ENCODE measurements around the gene IL19.

IL19 gene

GRCh38 chr1:206832352-206832880, 61.8 kb downstream of the IL19 start:
- TF ChIP-seq TAF1 (IDR thresholded peaks at IDR 0.05; ENCODE audit: low read depth, low read length), result no peak
- no peak for TF ChIP-seq POLR2AphosphoS5 (IDR thresholded peaks at IDR 0.05; ENCODE audit: low read depth, low read length)
- TF ChIP-seq POU2F2 (IDR thresholded peaks at IDR 0.05; ENCODE audit: low read depth, low read length), result no peak
- TF ChIP-seq POLR2A (IDR thresholded peaks at IDR 0.05; ENCODE audit: low read depth, low read length), result no peak
- no peak for TF ChIP-seq PAX5 (IDR thresholded peaks at IDR 0.05; ENCODE audit: insufficient read depth, low read length, severe bottlenecking)
- no peak for TF ChIP-seq SPI1 (IDR thresholded peaks at IDR 0.05; ENCODE audit: low read depth, low read length)
- no peak for FAIRE-seq
- DNase-seq (ENCODE audit: insufficient read length, low spot score), result no peak

- TF ChIP-seq POU2F2 (IDR thresholded peaks at IDR 0.05; ENCODE audit: low read depth, low read length) (no peak), PAX5 (IDR thresholded peaks at IDR 0.05; ENCODE audit: insufficient read depth, low read length, severe bottlenecking) (no peak), POLR2AphosphoS5 (IDR thresholded peaks at IDR 0.05; ENCODE audit: low read depth, low read length) (no peak)
- DNase-seq (ENCODE audit: insufficient read length, low spot score), result no peak
- FAIRE-seq, result no peak
Measured at GRCh38 chr1:206833106-206833680, 62.6 kb downstream of the IL19 start.

GRCh38 chr1:206833801-206834200, 63.2 kb downstream of the IL19 start:
- DNase-seq (ENCODE audit: insufficient read length, low spot score), result no peak
- TF ChIP-seq PAX5 (IDR thresholded peaks at IDR 0.05; ENCODE audit: insufficient read depth, low read length, severe bottlenecking) (no peak), POU2F2 (IDR thresholded peaks at IDR 0.05; ENCODE audit: low read depth, low read length) (no peak)
- no peak for FAIRE-seq

- FAIRE-seq, result no peak
- no peak for DNase-seq (ENCODE audit: insufficient read length, low spot score)
- TF ChIP-seq SPI1 (IDR thresholded peaks at IDR 0.05; ENCODE audit: low read depth, low read length) (no peak), TAF1 (IDR thresholded peaks at IDR 0.05; ENCODE audit: low read depth, low read length) (no peak), POU2F2 (IDR thresholded peaks at IDR 0.05; ENCODE audit: low read depth, low read length) (no peak), POLR2AphosphoS5 (IDR thresholded peaks at IDR 0.05; ENCODE audit: low read depth, low read length) (no peak), PAX5 (IDR thresholded peaks at IDR 0.05; ENCODE audit: insufficient read depth, low read length, severe bottlenecking) (no peak), POLR2A (IDR thresholded peaks at IDR 0.05; ENCODE audit: low read depth, low read length) (no peak)
Measured at GRCh38 chr1:206834217-206834616, 63.6 kb downstream of the IL19 start.

- FAIRE-seq (no peak), DNase-seq (ENCODE audit: insufficient read length, low spot score) (no peak)
- TF ChIP-seq PAX5 (IDR thresholded peaks at IDR 0.05; ENCODE audit: insufficient read depth, low read length, severe bottlenecking), result no peak
- TF ChIP-seq SPI1 (IDR thresholded peaks at IDR 0.05; ENCODE audit: low read depth, low read length), result 0 out of 2 replicates have a peak, but pooled peaks have one; percentile 23
Measured at GRCh38 chr1:206834711-206835110, 64.1 kb downstream of the IL19 start.

- TF ChIP-seq PAX5 (IDR thresholded peaks at IDR 0.05; ENCODE audit: insufficient read depth, low read length, severe bottlenecking) (no peak), TAF1 (IDR thresholded peaks at IDR 0.05; ENCODE audit: low read depth, low read length) (no peak), POU2F2 (IDR thresholded peaks at IDR 0.05; ENCODE audit: low read depth, low read length) (no peak), POLR2AphosphoS5 (IDR thresholded peaks at IDR 0.05; ENCODE audit: low read depth, low read length) (no peak), SPI1 (IDR thresholded peaks at IDR 0.05; ENCODE audit: low read depth, low read length) (no peak), POLR2A (IDR thresholded peaks at IDR 0.05; ENCODE audit: low read depth, low read length) (no peak)
- no peak for DNase-seq (ENCODE audit: insufficient read length, low spot score)
- no peak for FAIRE-seq
Measured at GRCh38 chr1:206835186-206835585, 64.6 kb downstream of the IL19 start.

GRCh38 chr1:206836111-206836510, 65.5 kb downstream of the IL19 start:
- TF ChIP-seq POU2F2 (IDR thresholded peaks at IDR 0.05; ENCODE audit: low read depth, low read length) (no peak), PAX5 (IDR thresholded peaks at IDR 0.05; ENCODE audit: insufficient read depth, low read length, severe bottlenecking) (no peak), SPI1 (IDR thresholded peaks at IDR 0.05; ENCODE audit: low read depth, low read length) (no peak), TAF1 (IDR thresholded peaks at IDR 0.05; ENCODE audit: low read depth, low read length) (no peak), POLR2AphosphoS5 (IDR thresholded peaks at IDR 0.05; ENCODE audit: low read depth, low read length) (no peak), POLR2A (IDR thresholded peaks at IDR 0.05; ENCODE audit: low read depth, low read length) (no peak)
- no peak for FAIRE-seq
- no peak for DNase-seq (ENCODE audit: insufficient read length, low spot score)

GRCh38 chr1:206839006-206839560, 68.5 kb downstream of the IL19 start:
- FAIRE-seq, result no peak
- TF ChIP-seq SPI1 (IDR thresholded peaks at IDR 0.05; ENCODE audit: low read depth, low read length) (no peak), POU2F2 (IDR thresholded peaks at IDR 0.05; ENCODE audit: low read depth, low read length) (no peak), PAX5 (IDR thresholded peaks at IDR 0.05; ENCODE audit: insufficient read depth, low read length, severe bottlenecking) (no peak), TAF1 (IDR thresholded peaks at IDR 0.05; ENCODE audit: low read depth, low read length) (no peak), POLR2A (IDR thresholded peaks at IDR 0.05; ENCODE audit: low read depth, low read length) (no peak), POLR2AphosphoS5 (IDR thresholded peaks at IDR 0.05; ENCODE audit: low read depth, low read length) (no peak)
- no peak for DNase-seq (ENCODE audit: insufficient read length, low spot score)

GRCh38 chr1:206839857-206840256, 69.3 kb downstream of the IL19 start:
- no peak for FAIRE-seq
- no peak for TF ChIP-seq POLR2AphosphoS5 (IDR thresholded peaks at IDR 0.05; ENCODE audit: low read depth, low read length)
- DNase-seq (ENCODE audit: insufficient read length, low spot score), result no peak

GRCh38 chr1:206841609-206842323, 71.2 kb downstream of the IL19 start:
- FAIRE-seq, result no peak
- no peak for DNase-seq (ENCODE audit: insufficient read length, low spot score)
- TF ChIP-seq POLR2AphosphoS5 (IDR thresholded peaks at IDR 0.05; ENCODE audit: low read depth, low read length), result no peak
- TF ChIP-seq SPI1 (IDR thresholded peaks at IDR 0.05; ENCODE audit: low read depth, low read length), result no peak
- TF ChIP-seq POU2F2 (IDR thresholded peaks at IDR 0.05; ENCODE audit: low read depth, low read length), result no peak
- TF ChIP-seq POLR2A (IDR thresholded peaks at IDR 0.05; ENCODE audit: low read depth, low read length), result no peak
- no peak for TF ChIP-seq TAF1 (IDR thresholded peaks at IDR 0.05; ENCODE audit: low read depth, low read length)
- TF ChIP-seq PAX5 (IDR thresholded peaks at IDR 0.05; ENCODE audit: insufficient read depth, low read length, severe bottlenecking), result no peak
